ENCODE data around the gene GALT.

Gene GALT

DNA sequence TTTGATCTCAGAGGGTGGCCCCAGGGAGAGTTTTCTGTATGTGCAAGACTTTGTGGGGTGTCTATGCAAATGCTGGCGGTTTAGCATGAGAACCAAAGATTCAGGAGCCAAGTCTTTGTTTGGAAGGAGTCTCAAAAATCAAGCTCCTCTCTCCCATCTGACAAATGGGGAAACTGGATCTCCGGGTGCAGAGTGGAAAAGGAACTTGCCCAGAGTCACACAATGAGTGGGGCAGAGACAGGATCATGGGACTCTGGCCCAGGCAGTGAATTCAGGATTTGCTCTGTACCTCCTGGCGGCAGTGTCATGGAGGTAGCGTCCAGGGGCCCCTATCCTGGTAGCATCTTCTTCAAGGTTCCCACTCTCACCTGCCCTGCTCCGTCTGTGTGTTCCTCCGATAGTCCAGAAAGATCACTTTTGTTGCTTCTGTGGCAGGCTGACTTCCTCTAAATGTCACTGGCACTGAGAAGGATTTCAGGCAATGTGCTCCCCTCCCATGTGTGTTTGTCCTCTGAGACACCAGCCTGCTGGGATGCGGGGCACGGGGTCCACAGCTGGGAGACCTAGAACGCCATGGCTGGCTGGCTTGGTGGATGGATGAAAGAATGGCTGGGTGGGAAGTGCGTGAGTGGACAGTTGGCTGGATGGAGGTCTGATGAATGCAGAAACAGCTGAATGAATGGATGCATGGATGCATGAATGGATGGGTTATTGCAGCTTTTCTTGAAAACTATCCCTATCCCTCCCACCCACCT lies 41.0 kb downstream of the GALT start:
- Histone ChIP-seq H3K4me2 (ENCODE audit: insufficient read depth, low read length) (no peak overlapping the region), H3K4me3 (ENCODE audit: low read depth in 1 of 2, low read length in 2 of 2) (no peak overlapping the region), H3K4me1 (ENCODE audit: insufficient read depth, low read length) (no peaks in the 10 kb centered on the region), H3K27me3 (ENCODE audit: insufficient read depth, low read length, poor library complexity) (peaks cover 9% of the 10 kb centered on the region), H3K9ac (ENCODE audit: low read depth, low read length) (no peak overlapping the region), H3K79me2 (ENCODE audit: insufficient read depth, low read length) (no peaks in the 10 kb centered on the region), H3K36me3 (ENCODE audit: insufficient read depth, low read length) (no peaks in the 10 kb centered on the region), H4K20me1 (ENCODE audit: insufficient read depth, low read length) (no peaks in the 10 kb centered on the region), H2AFZ (ENCODE audit: low read depth, low read length) (no peak overlapping the region), H3K9me3 (ENCODE audit: insufficient read depth, low read length, severe bottlenecking) (no peaks in the 10 kb centered on the region), H3K27ac (ENCODE audit: low read length) (no peak overlapping the region)
- DNase-seq (no peak), ATAC-seq (ENCODE audit: insufficient read depth, low read depth) (no peak)
- TF ChIP-seq, protein P1, sequence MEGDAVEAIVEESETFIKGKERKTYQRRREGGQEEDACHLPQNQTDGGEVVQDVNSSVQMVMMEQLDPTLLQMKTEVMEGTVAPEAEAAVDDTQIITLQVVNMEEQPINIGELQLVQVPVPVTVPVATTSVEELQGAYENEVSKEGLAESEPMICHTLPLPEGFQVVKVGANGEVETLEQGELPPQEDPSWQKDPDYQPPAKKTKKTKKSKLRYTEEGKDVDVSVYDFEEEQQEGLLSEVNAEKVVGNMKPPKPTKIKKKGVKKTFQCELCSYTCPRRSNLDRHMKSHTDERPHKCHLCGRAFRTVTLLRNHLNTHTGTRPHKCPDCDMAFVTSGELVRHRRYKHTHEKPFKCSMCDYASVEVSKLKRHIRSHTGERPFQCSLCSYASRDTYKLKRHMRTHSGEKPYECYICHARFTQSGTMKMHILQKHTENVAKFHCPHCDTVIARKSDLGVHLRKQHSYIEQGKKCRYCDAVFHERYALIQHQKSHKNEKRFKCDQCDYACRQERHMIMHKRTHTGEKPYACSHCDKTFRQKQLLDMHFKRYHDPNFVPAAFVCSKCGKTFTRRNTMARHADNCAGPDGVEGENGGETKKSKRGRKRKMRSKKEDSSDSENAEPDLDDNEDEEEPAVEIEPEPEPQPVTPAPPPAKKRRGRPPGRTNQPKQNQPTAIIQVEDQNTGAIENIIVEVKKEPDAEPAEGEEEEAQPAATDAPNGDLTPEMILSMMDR (IDR thresholded peaks at IDR 0.05; ENCODE audit: borderline replicate concordance, extremely low read depth, low read length, poor library complexity, severe bottlenecking), result no peak
- no peak for TF ChIP-seq EZH2 (IDR thresholded peaks at IDR 0.05; ENCODE audit: borderline replicate concordance, low read depth, low read length, severe bottlenecking)

DNA sequence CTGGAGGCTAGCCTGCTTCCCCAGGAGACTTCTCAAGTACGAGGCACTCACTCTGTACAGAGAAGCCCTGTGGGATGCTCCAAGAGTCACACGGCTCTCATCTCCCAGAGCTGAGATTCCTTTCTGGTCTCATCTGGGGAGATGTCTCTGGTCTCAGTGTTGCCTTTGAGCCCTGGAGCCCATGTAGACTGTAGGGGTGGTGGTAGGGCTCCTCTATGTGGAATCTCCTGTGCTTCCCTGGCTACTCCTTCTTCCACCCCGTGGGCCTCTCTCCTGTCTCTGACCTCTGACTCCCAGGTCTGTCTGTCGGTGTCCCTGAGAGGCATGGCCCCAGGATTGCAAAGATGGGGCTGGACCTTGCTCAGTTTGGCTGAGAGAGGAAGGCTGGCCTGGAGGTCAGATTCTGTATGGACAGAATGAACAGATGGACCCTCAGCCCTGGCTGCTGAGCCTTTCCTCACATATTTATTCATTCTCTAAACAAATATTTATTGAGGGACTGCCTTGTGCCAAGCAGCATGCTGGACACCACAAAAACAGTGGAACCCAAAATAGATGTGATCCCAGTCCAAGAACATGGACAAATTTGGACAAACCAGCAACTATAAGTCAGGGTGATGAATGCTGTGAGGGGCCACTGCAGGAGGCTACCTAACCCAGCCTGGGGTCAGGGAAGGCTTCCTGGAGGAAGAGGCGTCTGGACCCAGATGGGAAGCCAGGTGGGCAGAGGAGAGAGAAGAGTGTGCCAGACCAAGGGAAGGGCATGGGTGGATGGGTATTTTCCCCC lies 42.0 kb downstream of the GALT start:
- no peaks in the 10 kb centered on the region for H3K79me2 ChIP-seq (ENCODE audit: insufficient read depth, low read length)
- no peaks in the 10 kb centered on the region for H3K36me3 ChIP-seq (ENCODE audit: insufficient read depth, low read length)
- DNase-seq (no peak), ATAC-seq (ENCODE audit: insufficient read depth, low read depth) (no peak)
- no peak overlapping the region for H3K9ac ChIP-seq (ENCODE audit: low read depth, low read length)
- no peak overlapping the region for H3K27ac ChIP-seq (ENCODE audit: low read length)
- TF ChIP-seq, protein P1 (IDR thresholded peaks at IDR 0.05; ENCODE audit: borderline replicate concordance, extremely low read depth, low read length, poor library complexity, severe bottlenecking), result no peak
- no peak for TF ChIP-seq EZH2 (IDR thresholded peaks at IDR 0.05; ENCODE audit: borderline replicate concordance, low read depth, low read length, severe bottlenecking)
- no peak overlapping the region for H3K4me3 ChIP-seq (ENCODE audit: low read depth in 1 of 2, low read length in 2 of 2)
- H3K27me3 ChIP-seq (ENCODE audit: insufficient read depth, low read length, poor library complexity), result peaks cover 9% of the 10 kb centered on the region
- H2AFZ ChIP-seq (ENCODE audit: low read depth, low read length), result no peak overlapping the region
- no peaks in the 10 kb centered on the region for H4K20me1 ChIP-seq (ENCODE audit: insufficient read depth, low read length)
- no peak overlapping the region for H3K4me2 ChIP-seq (ENCODE audit: insufficient read depth, low read length)
- no peaks in the 10 kb centered on the region for H3K4me1 ChIP-seq (ENCODE audit: insufficient read depth, low read length)
- H3K9me3 ChIP-seq (ENCODE audit: insufficient read depth, low read length, severe bottlenecking), result no peaks in the 10 kb centered on the region

DNA sequence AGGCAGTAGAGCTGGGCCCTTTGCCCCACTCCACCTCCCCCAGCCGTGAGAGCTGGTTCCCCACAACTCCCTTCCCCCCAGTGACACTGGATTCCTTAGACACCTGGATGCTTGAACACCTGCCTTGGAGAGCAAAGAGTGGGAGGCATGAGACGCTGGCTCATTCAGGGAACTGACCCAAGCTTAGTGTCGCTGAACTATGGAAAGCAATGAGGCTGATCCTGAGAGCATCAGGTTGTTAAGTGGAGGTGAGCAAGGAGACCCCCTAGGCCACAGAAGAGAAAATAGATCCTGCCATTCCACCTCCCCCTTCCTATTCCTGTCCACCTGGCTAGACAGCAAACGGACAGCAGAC lies 42.6 kb downstream of the GALT start:
- no peak overlapping the region for H3K4me2 ChIP-seq (ENCODE audit: insufficient read depth, low read length)
- no peak overlapping the region for H3K27ac ChIP-seq (ENCODE audit: low read length)
- no peaks in the 10 kb centered on the region for H4K20me1 ChIP-seq (ENCODE audit: insufficient read depth, low read length)
- ATAC-seq (ENCODE audit: insufficient read depth, low read depth) (no peak), DNase-seq (no peak)
- TF ChIP-seq, protein P1 (IDR thresholded peaks at IDR 0.05; ENCODE audit: borderline replicate concordance, extremely low read depth, low read length, poor library complexity, severe bottlenecking), result no peak
- TF ChIP-seq EZH2 (IDR thresholded peaks at IDR 0.05; ENCODE audit: borderline replicate concordance, low read depth, low read length, severe bottlenecking), result no peak
- no peaks in the 10 kb centered on the region for H3K4me1 ChIP-seq (ENCODE audit: insufficient read depth, low read length)
- no peaks in the 10 kb centered on the region for H3K79me2 ChIP-seq (ENCODE audit: insufficient read depth, low read length)
- peaks cover 9% of the 10 kb centered on the region for H3K27me3 ChIP-seq (ENCODE audit: insufficient read depth, low read length, poor library complexity)
- no peak overlapping the region for H3K4me3 ChIP-seq (ENCODE audit: low read depth in 1 of 2, low read length in 2 of 2)
- no peak overlapping the region for H3K9ac ChIP-seq (ENCODE audit: low read depth, low read length)
- H3K9me3 ChIP-seq (ENCODE audit: insufficient read depth, low read length, severe bottlenecking), result no peaks in the 10 kb centered on the region
- no peak overlapping the region for H2AFZ ChIP-seq (ENCODE audit: low read depth, low read length)
- no peaks in the 10 kb centered on the region for H3K36me3 ChIP-seq (ENCODE audit: insufficient read depth, low read length)

Measured in DND-41 (cell line).